ENCODE measurements around the gene PHF3. TPM values are rescaled to one million over a fixed set of nuclear protein-coding genes. Genes with fewer than 3 reads are reported as not detected.

Gene PHF3
- total RNA-seq = 71.9 and 74.9 TPM in 2 replicates

GRCh38 chr6:63635588-63636517 lies at the start of gene PHF3:
Gene PHF3 (plus strand): TSS chr6:63635802. CDS start chr6:63646552, 10,750 bp downstream.

Other genes starting within 250 kb of the PHF3 start
- gene PTP4A1, start 63.3 kb upstream of the PHF3 start, total RNA-seq = 53.9 and 58.7 TPM in 2 replicates